HG02973 (cell line): Measurements from ENCODE around the gene PALD1.

Source experiments
- ATAC-seq: cut with Tn5 transposase; IDR thresholded peaks from one replicate; pipeline ENCODE4 v1.9.1; 2021; ENCODE audit warnings: moderate library complexity; ENCODE audit not compliant: unreplicated experiment

The PALD1 gene

DNA sequence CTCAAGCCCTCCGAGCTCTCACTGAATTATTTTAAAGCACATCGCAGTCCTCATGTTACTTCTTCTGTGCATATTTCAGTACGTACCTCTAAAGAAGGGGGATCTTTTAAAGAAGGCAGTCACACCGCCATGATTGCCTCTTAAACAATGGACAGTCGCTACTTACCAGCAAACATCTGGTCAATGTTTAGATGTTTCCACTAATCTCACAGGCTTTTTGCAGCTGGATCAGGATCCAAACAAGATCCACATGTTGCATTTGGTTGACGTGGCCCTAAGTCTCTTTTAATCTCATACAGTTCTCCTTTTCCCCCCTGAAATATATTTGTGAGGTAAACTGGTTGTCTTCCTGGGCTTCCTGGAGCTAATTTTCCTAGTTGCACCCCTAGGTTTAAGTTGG is 74.0 kb downstream of the PALD1 start:
- ATAC-seq: no peak

DNA sequence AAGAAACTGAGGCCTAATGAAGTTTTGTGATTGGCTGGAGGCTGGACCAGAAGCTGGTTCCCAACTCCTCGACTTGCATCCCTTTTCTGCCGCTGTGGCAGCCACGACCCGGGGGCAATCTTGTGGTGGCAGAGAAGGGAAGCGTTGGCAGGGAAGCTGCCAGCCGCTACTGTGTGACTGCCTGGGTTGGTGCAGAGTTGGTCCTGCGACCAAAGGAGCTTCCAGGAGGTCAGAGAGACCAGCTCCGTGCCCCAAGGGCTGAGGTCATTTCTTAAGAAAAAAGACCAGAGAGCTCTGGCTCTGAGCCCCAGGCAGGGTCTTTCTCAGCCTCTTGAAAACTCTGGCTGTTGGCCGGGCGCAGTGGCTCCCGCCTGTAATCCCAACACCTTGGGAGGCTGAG is 76.8 kb downstream of the PALD1 start:
- ATAC-seq: no peak

DNA sequence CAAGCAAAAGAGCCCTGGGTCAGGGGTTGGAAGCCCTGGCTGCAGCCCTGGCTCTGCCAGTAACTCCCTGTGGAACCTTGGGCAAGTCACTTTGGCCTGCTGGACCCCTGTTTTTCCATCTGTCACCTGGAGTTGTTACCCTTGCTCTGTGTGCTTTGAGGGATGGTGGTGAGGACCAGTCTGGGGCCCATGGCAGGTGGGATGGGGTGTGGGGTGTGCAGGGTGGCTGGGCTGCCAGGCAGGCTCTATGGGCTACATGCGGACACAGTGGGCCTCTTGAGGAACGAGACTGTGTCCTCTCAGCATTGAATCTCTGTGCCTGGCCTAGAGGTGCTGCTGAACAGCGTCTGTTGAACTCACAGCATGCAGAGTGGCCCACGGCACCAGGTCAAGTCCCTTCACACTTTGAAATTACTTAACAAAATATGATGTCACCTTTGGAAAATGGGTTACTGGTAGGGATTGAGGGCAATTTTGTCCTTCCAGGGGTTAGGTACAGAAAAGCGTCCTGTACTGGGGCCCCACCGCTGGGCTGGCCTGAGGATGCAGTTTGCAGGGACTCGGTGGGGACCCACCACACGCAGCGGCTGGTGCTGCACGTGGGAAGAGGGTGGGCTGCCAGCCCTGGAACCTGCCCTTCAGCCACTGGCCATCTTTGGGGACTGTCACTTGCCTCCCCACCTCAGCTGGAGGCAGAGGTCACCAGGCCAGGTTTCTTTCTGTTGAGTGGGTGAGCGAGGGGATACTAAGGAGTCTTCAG is 78.7 kb downstream of the PALD1 start:
- no peak for ATAC-seq

DNA sequence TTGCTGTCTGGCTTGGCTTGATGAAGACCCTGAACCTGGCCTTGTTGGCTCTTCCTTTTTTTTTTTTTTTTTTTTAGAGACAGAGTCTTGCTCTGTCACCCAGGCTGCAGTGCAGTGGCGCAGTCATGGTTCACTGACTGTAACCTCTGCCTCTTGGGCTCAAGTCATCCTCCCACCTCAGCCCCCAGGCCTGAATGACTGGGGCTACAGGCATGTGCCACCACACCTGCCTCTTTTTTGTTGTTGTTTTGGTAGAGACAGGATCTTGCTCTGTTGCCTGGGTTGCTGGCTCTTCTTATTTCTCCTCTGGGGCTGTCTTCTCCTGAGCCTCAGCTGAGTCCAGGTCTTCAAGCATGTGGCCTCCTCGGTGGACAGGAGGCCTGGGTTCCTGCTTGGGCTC is 79.3 kb downstream of the PALD1 start:
- no peak for ATAC-seq

- ATAC-seq: no peak
These were observed 79.7 kb downstream of the PALD1 start for GRCh38 chr10:70558295-70558694.

- no peak for ATAC-seq
These were observed 80.6 kb downstream of the PALD1 start for GRCh38 chr10:70558871-70559810.

- no peak for ATAC-seq
These were observed 81.3 kb downstream of the PALD1 start for GRCh38 chr10:70559861-70560260.

DNA sequence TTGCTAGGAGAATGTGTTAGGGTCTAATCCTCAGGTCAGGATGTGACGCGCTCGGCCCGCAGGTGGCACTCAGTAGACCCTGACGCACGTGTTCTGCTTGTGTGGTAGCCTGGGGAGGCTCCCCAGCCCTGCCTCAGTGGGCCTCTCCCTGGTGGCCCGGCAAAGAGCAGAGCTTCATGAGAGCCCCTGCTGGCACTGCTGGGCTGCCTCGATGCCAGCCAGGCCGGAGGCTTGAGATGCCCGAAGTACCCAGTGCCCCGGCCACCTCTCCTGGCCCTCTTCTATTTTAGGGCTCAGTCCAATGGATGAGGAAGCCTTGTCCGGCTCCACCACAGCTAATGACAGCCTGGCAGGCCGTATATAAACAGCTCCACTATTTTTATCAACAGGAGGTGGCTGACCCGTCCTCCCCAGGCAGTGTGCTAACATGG is 82.0 kb downstream of the PALD1 start:
- no peak for ATAC-seq

DNA sequence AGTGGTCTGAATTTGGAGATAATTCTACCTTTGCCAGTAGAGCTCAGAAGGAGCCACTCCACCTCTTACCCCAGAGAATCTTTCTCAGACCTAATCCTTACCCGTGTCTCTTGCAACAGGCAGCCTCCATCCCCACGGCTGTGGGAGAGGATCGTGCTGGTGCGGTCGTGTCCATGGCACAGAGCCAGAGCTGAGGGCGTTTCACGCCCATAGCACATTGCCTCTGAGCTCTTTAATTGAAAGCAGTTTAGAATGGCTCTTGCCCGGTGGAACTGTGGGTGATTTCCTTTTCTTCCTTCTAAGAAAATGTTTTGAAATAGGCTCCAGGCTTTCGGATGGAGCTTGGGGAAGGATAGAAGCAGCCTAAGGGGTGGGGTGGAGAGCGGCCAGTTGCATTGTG is 82.5 kb downstream of the PALD1 start:
- no peak for ATAC-seq

DNA sequence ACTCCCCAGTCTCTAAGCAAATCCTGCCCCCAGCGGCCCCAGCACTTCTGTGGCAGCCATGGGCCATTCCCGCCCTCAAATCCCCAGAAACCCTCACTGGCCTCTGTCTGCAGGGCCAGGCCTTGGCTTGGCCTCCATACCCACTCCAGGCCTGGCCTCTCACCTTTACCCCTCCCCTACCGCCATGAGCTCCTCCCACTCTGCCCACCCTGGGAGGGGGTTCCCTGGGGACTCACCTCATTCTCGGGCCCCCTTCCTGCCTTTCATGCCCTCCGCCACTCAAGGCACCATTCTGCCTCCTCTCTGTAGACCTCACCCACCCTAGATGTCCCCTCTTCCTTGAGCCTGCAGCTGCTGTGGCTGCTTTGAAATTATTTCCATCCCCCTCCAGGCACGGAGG is 83.0 kb downstream of the PALD1 start:
- no peak for ATAC-seq

- no peak for ATAC-seq
These were observed 83.6 kb downstream of the PALD1 start for GRCh38 chr10:70562036-70562755.

- ATAC-seq: no peak
These were observed 84.7 kb downstream of the PALD1 start for GRCh38 chr10:70563230-70563629.

GRCh38 chr10:70564113-70564725 is 85.7 kb downstream of the PALD1 start:
- no peak for ATAC-seq

- no peak for ATAC-seq
These were observed 86.4 kb downstream of the PALD1 start for GRCh38 chr10:70564901-70565351.

DNA sequence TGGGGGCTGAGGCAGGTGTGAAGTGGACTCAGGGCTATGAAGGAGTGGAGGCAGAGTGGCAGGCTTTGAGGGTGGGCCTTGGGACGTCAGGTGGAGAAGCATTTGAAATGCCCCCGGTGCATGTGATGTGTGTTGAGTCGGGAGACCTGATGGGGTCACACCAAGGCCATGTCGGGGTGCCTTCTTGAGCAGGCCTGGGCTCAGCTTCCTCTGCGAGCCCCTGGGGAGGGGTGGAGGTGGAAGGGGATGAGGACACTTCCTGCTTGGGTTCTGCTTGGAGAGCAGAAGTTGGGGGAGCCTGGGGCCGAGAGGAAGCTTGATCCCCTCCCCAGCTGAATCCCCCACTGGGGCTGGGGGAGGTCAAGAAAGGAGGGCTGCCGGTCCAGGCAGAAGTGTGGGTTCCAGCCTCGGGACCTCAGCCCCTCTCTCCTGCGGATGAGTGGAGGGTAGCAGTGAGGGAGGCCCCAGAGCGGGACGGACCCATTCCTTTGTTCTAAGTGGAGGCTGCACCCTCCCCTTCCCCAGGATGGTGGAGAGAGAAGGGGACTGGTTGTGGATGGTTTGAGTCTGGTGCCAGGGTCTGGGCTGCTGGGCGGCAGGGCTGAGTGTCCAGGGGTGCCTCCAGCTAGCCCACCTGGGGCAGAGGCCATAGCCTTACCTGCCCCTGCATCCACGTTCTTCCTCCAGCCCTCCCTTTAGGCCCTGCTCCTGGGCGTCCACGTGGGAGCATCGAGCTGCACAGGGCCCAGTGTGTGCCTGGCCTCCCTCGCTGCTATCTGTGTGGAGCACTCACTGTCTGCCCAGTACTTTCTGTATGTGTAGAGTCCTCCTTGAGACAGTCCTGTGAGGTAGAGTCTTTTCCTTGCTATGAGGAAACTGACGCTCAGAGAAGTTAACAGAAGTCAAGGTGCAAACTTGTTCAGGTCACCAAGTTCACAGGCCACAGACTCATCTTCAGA is 87.3 kb downstream of the PALD1 start:
- no peak for ATAC-seq

- no peak for ATAC-seq
These were observed 88.1 kb downstream of the PALD1 start for GRCh38 chr10:70566515-70567290.

DNA sequence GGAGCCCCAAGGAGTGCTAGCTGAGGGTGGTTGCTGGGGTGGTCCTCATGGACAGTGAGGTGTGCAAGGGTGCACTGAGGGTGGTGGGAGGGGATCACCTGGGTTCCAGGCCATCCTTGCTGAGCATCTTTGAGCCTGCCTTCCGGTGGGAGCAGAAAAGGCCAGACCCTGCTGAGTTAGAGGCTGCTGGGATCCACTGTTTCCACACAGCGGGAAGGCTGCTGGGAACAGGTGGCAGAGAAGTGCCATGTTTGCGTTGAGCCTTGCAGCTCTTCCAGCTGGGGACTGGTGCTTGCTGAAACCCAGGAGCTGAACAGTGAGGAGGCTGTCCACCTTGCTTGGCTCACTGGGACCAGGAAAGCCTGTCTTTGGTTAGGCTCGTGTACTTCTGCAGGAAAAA is 89.0 kb downstream of the PALD1 start:
- ATAC-seq: no peak

GRCh38 chr10:70568113-70568512 is 89.5 kb downstream of the PALD1 start:
- ATAC-seq: no peak
